Measurements from ENCODE around the gene SDHD.

DNA sequence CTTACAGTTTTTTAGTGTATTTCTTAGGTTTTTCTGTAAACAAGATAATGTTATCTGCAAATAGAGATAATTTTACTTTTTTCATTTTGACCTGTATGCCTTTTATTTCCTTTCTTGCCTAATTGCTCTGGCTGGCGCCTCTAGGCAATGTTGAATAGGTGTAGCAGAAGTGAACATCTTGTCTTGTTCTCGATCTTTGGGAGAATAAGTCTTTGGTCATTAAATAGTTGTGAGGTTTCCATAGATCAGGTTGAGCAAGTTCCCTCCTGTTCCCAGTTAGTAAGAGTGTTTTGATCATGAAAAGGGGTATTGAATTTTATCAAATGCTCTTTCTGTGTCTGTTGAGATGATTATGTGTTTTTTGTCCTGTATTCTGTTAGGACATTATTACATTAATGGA, 36.9 kb upstream of the SDHD start:
- TF ChIP-seq, protein P1, sequence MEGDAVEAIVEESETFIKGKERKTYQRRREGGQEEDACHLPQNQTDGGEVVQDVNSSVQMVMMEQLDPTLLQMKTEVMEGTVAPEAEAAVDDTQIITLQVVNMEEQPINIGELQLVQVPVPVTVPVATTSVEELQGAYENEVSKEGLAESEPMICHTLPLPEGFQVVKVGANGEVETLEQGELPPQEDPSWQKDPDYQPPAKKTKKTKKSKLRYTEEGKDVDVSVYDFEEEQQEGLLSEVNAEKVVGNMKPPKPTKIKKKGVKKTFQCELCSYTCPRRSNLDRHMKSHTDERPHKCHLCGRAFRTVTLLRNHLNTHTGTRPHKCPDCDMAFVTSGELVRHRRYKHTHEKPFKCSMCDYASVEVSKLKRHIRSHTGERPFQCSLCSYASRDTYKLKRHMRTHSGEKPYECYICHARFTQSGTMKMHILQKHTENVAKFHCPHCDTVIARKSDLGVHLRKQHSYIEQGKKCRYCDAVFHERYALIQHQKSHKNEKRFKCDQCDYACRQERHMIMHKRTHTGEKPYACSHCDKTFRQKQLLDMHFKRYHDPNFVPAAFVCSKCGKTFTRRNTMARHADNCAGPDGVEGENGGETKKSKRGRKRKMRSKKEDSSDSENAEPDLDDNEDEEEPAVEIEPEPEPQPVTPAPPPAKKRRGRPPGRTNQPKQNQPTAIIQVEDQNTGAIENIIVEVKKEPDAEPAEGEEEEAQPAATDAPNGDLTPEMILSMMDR (conservative IDR thresholded peaks at IDR 0.05), result no peak
- TF ChIP-seq EZH2 (IDR thresholded peaks at IDR 0.05; ENCODE audit: low read depth), result no peak

Measured in PC-9 (cell line).